GM19238 (cell line): Measurements from ENCODE around the gene FSTL4.
"Not testable (repeated sequence)": the region's sequence is repeated elsewhere in the genome, so short reads cannot be mapped to it uniquely, and the experiment has no call there.

Experiments used
- DNase-seq: peaks from one replicate; pipeline ENCODE4 v3.0.0; 2011; ENCODE audit warnings: low spot score; ENCODE audit not compliant: insufficient read length

Gene FSTL4

GRCh38 chr5:133552925-133553525 lies 59.3 kb downstream of the FSTL4 start:
- DNase-seq, result peak; percentile 52

GRCh38 chr5:133546500-133546899 lies 65.8 kb downstream of the FSTL4 start:
- DNase-seq, result no peak

- DNase-seq, result no peak
These were observed 68.0 kb downstream of the FSTL4 start for GRCh38 chr5:133544346-133544745.

GRCh38 chr5:133539818-133540217 lies 72.5 kb downstream of the FSTL4 start:
- no peak for DNase-seq

- DNase-seq, result no peak
These were observed 73.6 kb downstream of the FSTL4 start for GRCh38 chr5:133538718-133539117.

- DNase-seq, result not testable (repeated sequence)
These were observed 77.0 kb downstream of the FSTL4 start for GRCh38 chr5:133535241-133535929.

GRCh38 chr5:133534566-133534965 lies 77.8 kb downstream of the FSTL4 start:
- DNase-seq, result no peak

- no peak for DNase-seq
These were observed 78.8 kb downstream of the FSTL4 start for GRCh38 chr5:133533541-133533940.

- DNase-seq, result no peak
These were observed 80.7 kb downstream of the FSTL4 start for GRCh38 chr5:133531594-133531993.

GRCh38 chr5:133531178-133531577 lies 81.2 kb downstream of the FSTL4 start:
- no peak for DNase-seq

- DNase-seq, result no peak
These were observed 82.1 kb downstream of the FSTL4 start for GRCh38 chr5:133530270-133530669.

- DNase-seq, result no peak
These were observed 83.5 kb downstream of the FSTL4 start for GRCh38 chr5:133528841-133529240.

GRCh38 chr5:133527311-133527710 lies 85.0 kb downstream of the FSTL4 start:
- no peak for DNase-seq

GRCh38 chr5:133526368-133526767 lies 86.0 kb downstream of the FSTL4 start:
- no peak for DNase-seq

- DNase-seq, result no peak
These were observed 87.2 kb downstream of the FSTL4 start for GRCh38 chr5:133525126-133525525.

- no peak for DNase-seq
These were observed 87.7 kb downstream of the FSTL4 start for GRCh38 chr5:133524666-133525065.

GRCh38 chr5:133523961-133524586 lies 88.3 kb downstream of the FSTL4 start:
- DNase-seq, result no peak

- no peak for DNase-seq
These were observed 89.2 kb downstream of the FSTL4 start for GRCh38 chr5:133523013-133523658.

- DNase-seq, result no peak
These were observed 90.5 kb downstream of the FSTL4 start for GRCh38 chr5:133521801-133522200.

GRCh38 chr5:133520991-133521706 lies 91.2 kb downstream of the FSTL4 start:
- no peak for DNase-seq

- DNase-seq, result no peak
These were observed 92.3 kb downstream of the FSTL4 start for GRCh38 chr5:133520062-133520461.

GRCh38 chr5:133519191-133519590 lies 93.2 kb downstream of the FSTL4 start:
- no peak for DNase-seq
